Activated T-helper 2 cell treated with anti-CD3 and anti-CD28 coated beads, Interferon-gamma antibody, Interleukin-2, Interleukin-4, amounts not matched to agents 10 μg/mL and 5 μg/mL and 100 μg/mL, durations not matched to agents 14 hours and 24 hours and 36 hours (primary cell): ENCODE data around the gene KIF12. TPM values are rescaled to one million over a fixed set of nuclear protein-coding genes. Genes with fewer than 3 reads are reported as not detected.
A peak's percentile ranks its signal among the peaks of the same experiment; 100 is the strongest.
"Not testable (repeated sequence)": the region's sequence is repeated elsewhere in the genome, so short reads cannot be mapped to it uniquely, and the experiment has no call there.

ENCODE experiments used
- DNase-seq: peaks from one replicate; pipeline ENCODE4 v3.0.0; 2021; ENCODE audit warnings: low spot score
- H3K27ac Mint-ChIP-seq: one replicate; pipeline ENCODE4 v1.8.0; 2021; ENCODE audit warnings: mixed read lengths
- H3K27me3 Mint-ChIP-seq: one replicate; pipeline ENCODE4 v1.8.0; 2021; ENCODE audit warnings: low read depth, mixed read lengths
- H3K36me3 Mint-ChIP-seq: one replicate; pipeline ENCODE4 v1.8.0; 2021; ENCODE audit warnings: low read depth, mixed read lengths
- H3K4me1 Mint-ChIP-seq: one replicate; pipeline ENCODE4 v1.8.0; 2021; ENCODE audit warnings: low read depth, mixed read lengths
- H3K4me3 Mint-ChIP-seq: one replicate; pipeline ENCODE4 v1.8.0; 2021; ENCODE audit warnings: low read depth, mild to moderate bottlenecking, moderate library complexity, mixed read lengths
- H3K9me3 Mint-ChIP-seq: one replicate; pipeline ENCODE4 v1.8.0; 2021; ENCODE audit warnings: mixed read lengths
- intact Hi-C: fragments of 100-400 bp; cut with micrococcal nuclease; formaldehyde crosslinking; loops from one replicate; pipeline ENCODE4 v1.15.1; 2023
- total RNA-seq: library from RNA; stranded (reverse); gene quantifications from 2 replicates; pipeline ENCODE4 v1.2.3, GENCODE V29; 2022

Gene KIF12
- total RNA-seq, 1 donor from 2014 or later: not detected

- DNase-seq, H3K4me1 Mint-ChIP-seq, H3K9me3 Mint-ChIP-seq, H3K27ac Mint-ChIP-seq, H3K36me3 Mint-ChIP-seq, H3K27me3 Mint-ChIP-seq, H3K4me3 Mint-ChIP-seq, intact Hi-C loops: not testable (repeated sequence)
Observed at GRCh38 chr9:114082763-114083412, 16.2 kb downstream of the KIF12 start.

GRCh38 chr9:114082017-114082762 lies 16.9 kb downstream of the KIF12 start:
- Mint-ChIP-seq H3K4me1 (no peaks in the 10 kb centered on the region), H3K27ac (no peak overlapping the region), H3K36me3 (no peaks in the 10 kb centered on the region), H3K4me3 (no peak overlapping the region), H3K9me3 (no peaks in the 10 kb centered on the region), H3K27me3 (no peaks in the 10 kb centered on the region)
- peak; percentile 65 for DNase-seq
- intact Hi-C loops: no loop called here

- Mint-ChIP-seq H3K9me3 (no peaks in the 10 kb centered on the region), H3K36me3 (no peaks in the 10 kb centered on the region), H3K27ac (no peak overlapping the region), H3K27me3 (no peaks in the 10 kb centered on the region), H3K4me3 (no peak overlapping the region), H3K4me1 (no peaks in the 10 kb centered on the region)
- no peak for DNase-seq
- intact Hi-C loops: no loop called here
Observed at GRCh38 chr9:114081441-114082016, 17.6 kb downstream of the KIF12 start.

GRCh38 chr9:114080773-114081440 lies 18.2 kb downstream of the KIF12 start:
- H3K4me1 Mint-ChIP-seq: no peaks in the 10 kb centered on the region
- H3K36me3 Mint-ChIP-seq: no peaks in the 10 kb centered on the region
- H3K27ac Mint-ChIP-seq: no peak overlapping the region
- no peak for DNase-seq
- no peaks in the 10 kb centered on the region for H3K9me3 Mint-ChIP-seq
- H3K4me3 Mint-ChIP-seq: no peak overlapping the region
- H3K27me3 Mint-ChIP-seq: no peaks in the 10 kb centered on the region
- intact Hi-C loops: no loop called here

GRCh38 chr9:114080195-114080772 lies 18.8 kb downstream of the KIF12 start:
- intact Hi-C loops: no loop called here
- Mint-ChIP-seq H3K27ac (no peak overlapping the region), H3K27me3 (peaks cover 1% of the 10 kb centered on the region), H3K4me1 (no peaks in the 10 kb centered on the region), H3K9me3 (no peaks in the 10 kb centered on the region), H3K4me3 (no peak overlapping the region), H3K36me3 (no peaks in the 10 kb centered on the region)
- DNase-seq: no peak

GRCh38 chr9:114078781-114079156 lies 20.3 kb downstream of the KIF12 start:
- Mint-ChIP-seq H3K9me3 (no peaks in the 10 kb centered on the region), H3K4me1 (no peaks in the 10 kb centered on the region), H3K36me3 (no peaks in the 10 kb centered on the region), H3K27me3 (peaks cover 1% of the 10 kb centered on the region), H3K4me3 (no peak overlapping the region), H3K27ac (no peak overlapping the region)
- intact Hi-C loops: no loop called here
- DNase-seq: no peak

GRCh38 chr9:114078021-114078780 lies 20.9 kb downstream of the KIF12 start, which contains the start of gene AMBP:
Gene AMBP, minus strand, starts transcription at chr9:114078300. Its CDS starts 91 bp downstream, at chr9:114078209.
- no peaks in the 10 kb centered on the region for H3K36me3 Mint-ChIP-seq
- no peaks in the 10 kb centered on the region for H3K4me1 Mint-ChIP-seq
- intact Hi-C loops: no loop called here
- no peak for DNase-seq
- H3K27me3 Mint-ChIP-seq: peaks cover 1% of the 10 kb centered on the region
- H3K4me3 Mint-ChIP-seq: no peak within 1 kb of the TSS
- no peaks in the 10 kb centered on the region for H3K9me3 Mint-ChIP-seq
- H3K27ac Mint-ChIP-seq: no peak within 1 kb of the TSS

GRCh38 chr9:114077162-114077837 lies 21.8 kb downstream of the KIF12 start:
- Mint-ChIP-seq H3K36me3 (no peaks in the 10 kb centered on the region), H3K9me3 (no peaks in the 10 kb centered on the region), H3K27me3 (peaks cover 1% of the 10 kb centered on the region), H3K4me3 (no peak overlapping the region), H3K27ac (no peak overlapping the region), H3K4me1 (no peaks in the 10 kb centered on the region)
- intact Hi-C loops: no loop called here
- DNase-seq: no peak

- Mint-ChIP-seq H3K9me3 (no peaks in the 10 kb centered on the region), H3K4me3 (no peak overlapping the region)
- DNase-seq: no peak
Observed at GRCh38 chr9:114076237-114077161, 22.6 kb downstream of the KIF12 start.

GRCh38 chr9:114075602-114076001 lies 23.5 kb downstream of the KIF12 start:
- intact Hi-C loops: no loop called here
- Mint-ChIP-seq H3K4me3 (no peak overlapping the region), H3K9me3 (no peaks in the 10 kb centered on the region), H3K27me3 (peaks cover 1% of the 10 kb centered on the region), H3K4me1 (no peaks in the 10 kb centered on the region), H3K27ac (no peak overlapping the region), H3K36me3 (no peaks in the 10 kb centered on the region)
- no peak for DNase-seq

More at GRCh38 chr9:114076237-114077161, 22.6 kb downstream of the KIF12 start:
- Mint-ChIP-seq H3K36me3 (no peaks in the 10 kb centered on the region), H3K27me3 (peaks cover 1% of the 10 kb centered on the region), H3K27ac (no peak overlapping the region), H3K4me1 (no peaks in the 10 kb centered on the region)
- intact Hi-C loops: no loop called here
